ENCODE data around the gene RANBP10. TPM values are rescaled to one million over a fixed set of nuclear protein-coding genes. Genes with fewer than 3 reads are reported as not detected.
"Not testable (repeated sequence)": the region's sequence is repeated elsewhere in the genome, so short reads cannot be mapped to it uniquely, and the experiment has no call there.

Gene RANBP10
- total RNA-seq, 1 experiment from 2014 or later: 8.3 TPM

DNA sequence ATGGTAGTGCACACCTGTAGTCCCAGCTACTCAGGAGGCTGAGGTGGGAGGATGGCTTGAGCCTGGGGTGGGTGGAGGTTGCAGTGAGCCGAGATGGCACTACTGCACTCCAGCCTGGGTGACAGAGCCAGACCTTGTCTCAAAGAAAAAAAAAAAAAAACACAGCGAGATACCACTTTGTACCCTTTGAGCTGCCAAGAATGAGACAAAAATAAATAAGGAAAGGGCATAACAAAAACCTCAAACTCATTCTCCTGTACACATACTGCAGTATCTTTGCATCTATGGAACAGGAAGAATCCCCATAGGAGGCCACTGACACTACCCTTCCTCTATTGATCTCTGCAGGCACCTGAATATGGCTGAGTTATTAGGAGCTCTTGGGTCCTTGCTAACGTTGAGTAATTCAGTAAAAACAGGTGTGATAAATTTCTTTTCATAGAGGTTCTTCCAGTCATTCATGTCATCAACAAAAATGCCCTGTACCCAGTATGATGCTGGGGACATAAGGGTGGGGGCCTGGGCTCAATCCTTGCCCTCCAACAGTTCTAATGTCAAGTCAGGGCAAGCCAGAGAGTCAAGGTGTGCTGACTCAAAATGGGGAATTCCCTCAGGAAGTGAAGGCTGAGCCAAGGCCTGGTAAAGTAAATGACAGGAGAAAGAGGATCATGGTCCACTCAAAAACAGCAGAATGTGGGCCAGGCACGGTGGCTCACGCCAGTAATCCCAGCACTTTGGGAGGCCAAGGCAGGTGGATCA lies 26.9 kb downstream of the RANBP10 start:
- no peak for DNase-seq (ENCODE audit: low spot score)

DNA sequence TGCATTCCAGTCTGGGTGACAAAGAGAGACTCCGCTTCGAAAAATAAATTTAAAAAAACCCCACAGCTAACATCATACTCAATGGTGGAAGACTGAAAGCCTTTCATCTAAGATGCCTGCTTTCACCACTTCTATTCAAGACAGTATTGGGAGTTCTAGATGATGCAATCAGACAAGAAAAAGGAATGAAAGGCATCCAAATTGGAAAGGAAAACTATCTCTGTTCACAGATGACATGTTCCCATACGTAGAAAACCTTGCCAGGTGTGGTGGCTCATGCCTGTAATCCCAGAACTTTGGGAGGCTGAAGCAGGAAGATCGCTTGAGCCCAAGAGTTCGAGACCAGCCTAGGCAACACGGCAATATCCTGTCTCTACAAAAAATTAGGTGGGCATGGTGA lies 31.1 kb downstream of the RANBP10 start:
- no peak for DNase-seq (ENCODE audit: low spot score)

DNA sequence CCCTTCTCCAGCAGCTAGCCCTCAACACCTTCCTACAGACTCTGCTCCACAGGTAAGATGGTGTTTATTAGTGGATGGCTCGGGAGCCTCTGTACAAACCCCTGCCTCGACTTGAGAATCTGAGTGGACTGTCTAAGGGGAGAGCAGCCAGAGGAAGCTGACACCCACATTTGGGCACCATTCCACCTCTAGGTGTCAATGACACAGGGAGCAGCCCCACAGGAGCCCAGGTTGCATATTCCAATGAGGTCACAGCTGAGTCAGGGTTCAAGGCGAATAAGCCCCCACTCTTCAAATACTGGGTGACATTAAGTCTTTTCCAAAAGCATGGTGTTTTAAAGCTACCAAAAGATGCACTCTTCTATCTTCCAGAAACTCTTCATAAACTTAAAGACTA lies 31.9 kb downstream of the RANBP10 start:
- DNase-seq (ENCODE audit: low spot score): no peak

DNA sequence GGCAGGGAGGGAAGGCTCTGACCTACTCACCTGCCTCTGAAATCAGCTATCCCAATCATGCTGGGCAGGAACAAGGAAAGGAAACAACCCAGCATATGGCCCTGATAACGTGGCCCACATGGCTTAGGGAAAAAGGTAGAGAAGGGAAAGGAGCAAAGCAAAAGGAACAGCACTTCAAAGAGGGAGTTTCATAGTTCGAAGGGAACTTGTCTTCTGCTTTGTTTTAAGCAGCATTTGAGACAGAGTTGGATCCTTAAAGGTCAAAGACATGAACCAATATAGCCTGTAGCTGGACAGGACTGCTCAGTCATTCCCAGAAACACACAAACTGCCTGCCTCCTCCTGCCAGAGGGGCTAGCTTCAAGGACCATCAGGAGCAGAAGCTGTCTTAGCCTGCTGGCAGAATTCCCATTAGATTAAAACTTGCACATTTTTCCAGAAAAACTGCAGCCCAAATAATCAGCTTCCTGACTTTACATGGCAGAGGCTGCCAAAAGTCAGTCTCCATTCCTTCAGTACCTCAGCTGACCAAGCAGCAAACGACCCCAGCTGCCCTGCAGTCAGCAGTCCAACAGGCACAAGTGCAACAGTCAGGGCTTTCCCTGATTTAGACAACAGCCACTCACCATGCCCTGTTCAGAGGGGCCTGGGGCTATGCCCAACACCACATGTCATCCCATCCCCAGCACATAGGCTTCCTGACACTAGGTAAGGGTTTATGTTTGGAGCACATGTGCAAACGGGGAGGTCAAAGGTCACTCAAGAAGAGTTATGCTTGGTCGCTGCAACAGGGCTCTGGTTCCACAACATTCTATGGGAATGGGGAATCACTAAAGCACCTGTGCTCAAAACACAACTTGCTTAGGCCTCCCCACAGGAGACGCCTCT lies 32.5 kb downstream of the RANBP10 start:
- DNase-seq (ENCODE audit: low spot score): no peak

DNA sequence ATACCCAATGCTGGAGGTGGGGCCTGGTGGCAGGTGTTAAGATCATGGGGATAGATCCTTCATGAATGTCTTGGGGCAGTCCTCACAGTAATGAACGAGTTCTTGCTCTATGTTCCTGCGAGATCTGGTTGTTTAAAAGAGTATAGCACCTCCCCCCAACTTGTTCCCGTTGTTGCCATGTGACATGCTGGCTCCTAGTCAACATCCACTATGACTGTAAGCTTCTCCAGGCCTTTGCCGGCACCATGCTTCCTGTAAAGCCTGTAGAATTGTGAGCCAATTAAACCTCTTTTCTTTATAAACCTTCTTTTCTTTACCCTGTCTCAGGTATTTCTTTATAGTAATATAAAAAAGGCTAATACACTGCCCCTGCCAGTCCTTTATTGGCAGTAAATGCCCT lies 33.3 kb downstream of the RANBP10 start:
- DNase-seq (ENCODE audit: low spot score): no peak

DNA sequence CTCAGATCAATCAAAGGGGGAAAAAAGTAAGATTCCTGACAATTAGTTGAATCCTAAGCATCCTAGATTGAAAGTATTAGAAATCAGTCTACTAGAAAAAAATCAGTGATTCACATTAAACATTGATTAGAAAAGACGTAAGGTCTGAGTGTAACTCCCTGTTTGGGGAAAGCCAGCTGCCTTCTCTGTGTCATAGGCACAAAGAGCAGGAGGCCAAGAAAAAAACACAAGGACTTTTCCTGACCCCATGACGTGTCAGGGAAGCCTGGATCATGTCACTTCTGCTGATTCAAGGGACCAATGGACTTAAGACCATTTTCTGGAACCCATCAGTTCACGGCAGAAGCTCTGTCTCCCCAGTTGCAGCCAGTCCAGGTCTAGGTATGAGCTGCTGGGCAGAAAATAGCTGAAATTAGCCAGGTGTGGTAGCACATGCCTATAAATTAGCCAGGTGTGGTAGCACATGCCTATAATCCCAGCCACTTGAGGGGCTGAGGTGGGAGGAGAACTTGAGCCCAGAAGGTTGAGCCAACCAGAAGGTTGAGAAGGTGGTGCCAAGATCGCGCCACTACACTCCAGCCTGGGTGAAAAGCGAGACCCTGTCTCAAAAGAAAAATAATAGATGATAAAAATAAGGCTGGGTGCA lies 35.9 kb downstream of the RANBP10 start:
- no peak for DNase-seq (ENCODE audit: low spot score)

DNA sequence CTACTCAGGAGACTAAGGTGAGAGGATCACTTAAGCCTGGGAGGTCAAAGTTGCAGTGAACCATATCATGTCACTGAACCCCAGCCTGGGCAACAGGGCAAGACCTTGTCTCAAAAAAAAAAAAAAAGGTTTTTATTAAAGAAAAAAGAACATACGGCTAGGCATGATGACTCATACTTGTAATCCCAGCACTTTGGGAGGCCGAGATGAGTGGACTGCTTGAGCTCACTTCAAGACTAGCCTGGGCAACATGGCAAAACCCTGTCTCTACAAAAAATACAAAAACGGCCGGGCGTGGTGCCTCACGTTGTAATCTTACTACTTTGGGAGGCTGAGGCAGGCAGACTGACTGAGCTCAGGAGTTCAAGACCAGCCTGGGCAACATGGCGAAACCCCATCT lies 38.4 kb downstream of the RANBP10 start:
- DNase-seq (ENCODE audit: low spot score): no peak

DNA sequence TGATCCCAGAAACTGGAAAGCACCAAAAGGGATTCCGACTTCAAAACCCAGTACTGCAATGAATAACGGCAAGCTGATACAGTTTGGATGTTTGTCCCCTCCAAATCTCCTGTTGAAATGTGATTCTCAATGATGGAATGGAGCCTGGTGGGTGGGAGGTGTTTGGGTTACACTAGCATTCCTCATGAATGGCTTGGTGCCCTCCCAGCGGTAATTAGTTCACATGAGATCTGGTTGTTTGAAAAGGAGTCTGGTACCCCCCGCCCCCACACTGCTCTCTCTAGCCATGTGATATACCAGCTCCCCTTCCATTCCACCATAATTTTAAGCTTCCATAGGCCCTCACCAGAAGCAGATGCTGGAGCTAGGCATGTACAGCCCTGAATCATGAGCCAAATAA lies 40.1 kb downstream of the RANBP10 start:
- no peak for DNase-seq (ENCODE audit: low spot score)

DNA sequence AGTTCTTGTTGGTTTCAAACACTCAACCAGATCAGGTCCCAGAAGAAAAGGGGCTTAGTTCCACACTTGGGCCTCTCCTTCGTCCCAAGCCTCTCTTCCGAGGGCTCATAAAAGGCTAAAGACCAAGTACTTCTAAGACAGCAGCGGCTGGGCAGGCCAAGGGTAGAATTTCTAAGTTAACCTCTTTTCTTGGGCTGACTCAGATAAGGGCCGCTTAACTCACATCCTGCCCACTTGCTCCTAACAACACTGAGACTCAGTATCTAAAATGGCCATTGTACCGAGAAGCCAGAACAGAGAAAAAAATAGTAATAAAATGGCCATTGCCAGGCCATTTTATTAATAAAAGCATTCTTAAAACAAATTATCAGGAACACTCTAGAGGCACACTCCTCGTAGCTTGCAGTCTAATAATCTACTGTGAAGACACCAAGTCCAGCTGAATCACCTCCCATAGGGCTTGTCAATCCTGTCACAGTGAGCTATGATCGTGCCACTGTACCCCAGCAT lies 42.1 kb downstream of the RANBP10 start:
- DNase-seq (ENCODE audit: low spot score): no peak

DNA sequence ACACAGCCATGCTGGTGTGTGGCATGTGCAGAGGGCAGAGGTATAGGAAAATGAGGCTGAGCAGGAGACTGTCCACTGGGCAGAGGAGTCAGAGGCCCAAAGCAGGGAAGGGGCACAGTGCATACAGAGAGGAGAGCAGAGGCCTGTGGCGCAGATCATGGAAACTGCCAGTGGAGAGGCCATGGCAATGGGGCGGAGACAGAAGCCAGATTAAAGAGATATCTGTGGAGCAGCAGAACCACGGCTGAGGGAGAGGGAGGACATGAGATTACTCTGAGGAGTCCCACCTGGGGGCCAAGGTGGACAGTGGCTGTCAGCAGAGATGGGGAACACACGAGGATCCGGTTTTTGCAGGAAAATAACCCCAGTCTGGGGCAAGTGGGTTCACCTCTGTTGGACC lies 43.3 kb downstream of the RANBP10 start:
- DNase-seq (ENCODE audit: low spot score): no peak

DNA sequence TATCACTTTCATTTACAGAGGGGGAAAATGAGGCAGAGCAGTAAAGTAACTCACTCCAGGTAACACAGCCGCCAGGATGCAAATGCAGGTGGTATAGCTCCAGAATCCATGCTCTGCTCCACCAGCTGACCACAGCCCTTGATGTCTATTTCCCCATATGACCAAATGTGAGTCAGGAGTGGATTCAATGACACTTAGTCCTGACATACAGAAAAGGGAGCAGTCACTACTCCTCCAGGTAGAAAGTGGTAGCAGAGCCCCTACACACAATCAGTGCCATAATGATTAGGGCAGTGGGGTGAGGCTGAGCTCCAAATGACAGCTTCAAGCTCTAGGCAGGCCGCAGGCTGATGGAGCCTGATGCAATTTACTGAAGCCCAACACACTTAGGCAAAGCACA lies 44.0 kb downstream of the RANBP10 start:
- no peak for DNase-seq (ENCODE audit: low spot score)

DNA sequence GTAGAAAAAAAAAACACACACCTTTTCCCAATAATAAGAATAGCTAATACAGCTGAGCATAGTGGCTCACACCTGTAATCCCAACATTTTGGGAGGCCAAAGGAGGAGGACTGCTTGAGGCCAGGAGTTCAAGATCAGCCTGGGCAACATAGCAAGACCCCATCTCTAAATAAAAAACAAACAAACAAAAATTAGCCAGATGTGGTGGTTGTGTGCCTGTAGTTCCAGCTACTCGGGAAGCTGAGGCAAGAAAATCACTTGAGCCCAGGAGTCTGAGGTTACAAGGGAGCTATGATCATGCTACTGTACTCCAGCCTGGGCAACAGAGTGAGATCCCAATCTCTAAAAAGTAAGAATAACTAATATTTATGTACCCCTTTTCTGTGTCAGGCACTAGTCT lies 44.4 kb downstream of the RANBP10 start:
- DNase-seq (ENCODE audit: low spot score): no peak

DNA sequence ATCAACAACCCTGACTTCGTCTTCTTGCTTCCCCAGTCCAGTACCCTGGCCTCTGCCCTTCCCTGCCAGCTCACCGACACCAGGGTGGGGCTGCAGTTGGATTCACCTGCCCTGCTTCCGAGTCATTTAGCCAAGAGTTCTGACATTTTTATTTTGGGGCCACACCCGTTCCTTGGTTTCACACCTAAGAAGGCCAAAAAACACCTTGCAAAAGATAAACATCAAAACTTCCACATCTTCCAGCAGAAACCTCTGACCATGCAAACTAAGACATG lies 45.5 kb downstream of the RANBP10 start:
- DNase-seq (ENCODE audit: low spot score): no peak

DNA sequence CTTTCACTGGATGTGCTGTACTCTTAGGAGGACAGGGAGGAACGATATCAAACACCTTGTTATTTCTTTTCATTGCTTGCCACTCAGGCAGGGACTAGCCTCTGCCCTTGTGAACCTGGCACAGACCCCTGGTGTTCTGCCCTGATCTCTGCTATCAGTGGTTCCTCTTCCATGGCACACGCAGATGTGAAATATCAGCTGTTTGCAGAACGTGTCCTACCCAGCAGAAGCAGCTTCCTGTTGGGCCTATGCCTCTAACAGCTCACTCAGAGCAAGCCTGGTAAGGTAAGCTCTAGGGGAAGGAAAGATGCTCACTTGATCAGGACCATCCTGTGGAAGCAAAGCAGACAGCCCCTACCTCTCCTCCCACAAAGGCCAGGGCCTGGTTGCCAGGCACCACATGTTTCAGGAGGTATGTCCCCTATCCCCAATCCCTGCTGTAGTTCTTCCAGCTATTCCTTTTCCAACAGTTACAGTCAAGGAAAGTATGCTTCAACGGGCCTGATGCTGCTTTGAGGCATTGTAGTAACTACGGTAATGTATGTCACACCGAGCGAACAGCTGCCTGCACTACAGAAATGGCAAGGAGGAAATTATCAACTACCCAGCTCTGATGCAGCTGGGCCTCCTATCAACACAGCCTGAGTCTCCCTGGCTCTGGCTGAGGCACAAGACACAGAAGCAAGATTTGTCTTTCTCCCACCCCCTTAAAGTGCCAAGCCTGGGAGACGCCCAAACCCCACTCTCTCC lies 46.0 kb downstream of the RANBP10 start:
- no peak for DNase-seq (ENCODE audit: low spot score)

DNA sequence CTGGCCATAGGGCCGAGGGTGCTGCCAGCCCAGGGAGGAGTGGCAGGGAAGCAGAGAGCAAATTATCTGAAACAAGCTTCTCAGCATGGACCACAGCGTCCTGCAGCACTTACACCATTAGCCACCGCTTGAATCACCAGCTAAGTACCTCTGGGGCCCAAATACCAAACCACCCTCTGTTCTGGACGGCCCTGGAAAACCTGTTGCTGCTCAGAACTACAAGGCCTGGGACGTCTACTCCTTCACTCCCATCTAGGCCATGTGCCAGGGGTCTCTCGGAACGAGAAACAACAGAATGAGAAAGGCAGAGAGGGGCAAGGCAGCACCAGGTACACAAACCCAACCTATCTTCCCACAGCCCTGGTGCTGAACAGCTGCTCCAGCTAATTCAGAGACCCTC lies 47.4 kb downstream of the RANBP10 start:
- DNase-seq (ENCODE audit: low spot score): no peak

DNA sequence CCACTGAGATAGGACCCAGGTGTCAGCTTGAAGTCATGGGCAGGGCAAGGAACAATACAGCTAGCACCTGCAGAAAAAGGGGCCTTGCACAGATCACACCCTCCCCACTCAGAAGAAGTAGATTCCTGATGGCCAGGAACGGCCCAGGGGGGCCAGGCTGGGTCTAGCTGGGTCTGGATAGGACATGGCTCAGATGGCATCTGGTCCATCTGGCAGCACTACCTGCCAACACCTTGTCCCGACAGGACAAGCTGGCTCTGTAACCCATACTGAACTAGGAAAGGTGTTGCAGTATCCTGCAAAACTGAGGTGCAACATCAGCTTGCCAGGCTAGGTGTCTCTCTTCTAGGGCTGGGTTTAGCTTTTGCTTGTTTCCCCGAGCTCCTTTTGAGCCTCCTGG lies 48.4 kb downstream of the RANBP10 start:
- DNase-seq (ENCODE audit: low spot score): no peak

DNA sequence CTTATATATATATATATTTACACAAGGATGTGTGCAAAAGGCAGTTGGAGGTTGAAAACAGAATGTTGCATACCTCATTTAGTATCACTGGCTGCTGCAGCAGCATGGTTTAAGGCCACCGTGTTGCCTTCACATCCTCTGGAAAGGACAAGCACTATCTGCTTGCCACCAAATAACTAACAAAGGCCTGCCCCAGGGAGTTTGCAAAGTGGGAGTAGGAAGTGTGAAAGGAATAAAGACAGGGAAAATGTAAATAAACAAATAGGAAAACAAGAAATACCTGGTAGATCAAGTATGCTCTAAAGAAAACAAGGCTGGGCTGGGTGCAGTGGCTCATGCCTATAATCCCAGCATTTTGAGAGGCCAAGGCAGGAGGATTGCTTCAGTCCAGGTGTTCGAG lies 53.7 kb downstream of the RANBP10 start:
- DNase-seq (ENCODE audit: low spot score): no peak

DNA sequence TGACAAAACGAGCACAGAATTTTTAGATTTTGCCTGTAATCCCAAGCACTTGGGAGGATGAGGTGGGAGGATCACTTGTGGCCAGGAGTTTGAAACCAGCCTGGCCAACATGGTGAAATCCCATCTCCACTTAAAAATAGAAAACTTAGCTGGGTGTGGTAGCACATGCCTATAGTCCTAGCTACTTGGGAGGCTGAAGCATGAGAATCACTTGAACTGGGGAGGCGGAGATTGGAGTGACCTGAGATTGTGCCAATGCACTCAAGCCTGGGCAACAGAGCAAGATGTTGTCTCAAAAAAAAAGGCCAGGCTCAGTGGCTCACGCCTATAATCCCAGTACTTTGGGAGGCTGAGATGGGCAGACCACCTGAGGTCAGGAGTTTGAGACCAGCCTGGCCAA lies 55.0 kb downstream of the RANBP10 start:
- not testable (repeated sequence) for DNase-seq (ENCODE audit: low spot score)

DNA sequence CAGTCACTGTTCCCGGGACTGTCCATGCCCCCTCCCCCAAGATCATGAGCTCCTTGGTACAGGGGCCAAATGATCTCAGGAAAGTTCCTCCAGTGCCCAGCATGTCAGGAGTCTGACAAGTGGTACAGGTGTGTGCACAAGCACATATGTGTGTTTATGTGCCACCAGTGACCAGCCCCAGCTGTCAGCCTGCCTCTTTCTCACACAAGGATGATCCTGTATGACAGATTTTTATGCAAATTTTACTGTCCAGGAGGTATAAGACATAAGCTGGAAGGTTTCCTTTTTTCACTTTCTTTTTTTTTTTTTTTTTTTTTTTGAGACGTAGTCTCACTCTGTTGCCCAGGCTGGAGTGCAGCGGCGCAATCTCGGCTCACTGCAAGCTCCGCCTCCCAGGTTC lies 55.9 kb downstream of the RANBP10 start:
- no peak for DNase-seq (ENCODE audit: low spot score)

DNA sequence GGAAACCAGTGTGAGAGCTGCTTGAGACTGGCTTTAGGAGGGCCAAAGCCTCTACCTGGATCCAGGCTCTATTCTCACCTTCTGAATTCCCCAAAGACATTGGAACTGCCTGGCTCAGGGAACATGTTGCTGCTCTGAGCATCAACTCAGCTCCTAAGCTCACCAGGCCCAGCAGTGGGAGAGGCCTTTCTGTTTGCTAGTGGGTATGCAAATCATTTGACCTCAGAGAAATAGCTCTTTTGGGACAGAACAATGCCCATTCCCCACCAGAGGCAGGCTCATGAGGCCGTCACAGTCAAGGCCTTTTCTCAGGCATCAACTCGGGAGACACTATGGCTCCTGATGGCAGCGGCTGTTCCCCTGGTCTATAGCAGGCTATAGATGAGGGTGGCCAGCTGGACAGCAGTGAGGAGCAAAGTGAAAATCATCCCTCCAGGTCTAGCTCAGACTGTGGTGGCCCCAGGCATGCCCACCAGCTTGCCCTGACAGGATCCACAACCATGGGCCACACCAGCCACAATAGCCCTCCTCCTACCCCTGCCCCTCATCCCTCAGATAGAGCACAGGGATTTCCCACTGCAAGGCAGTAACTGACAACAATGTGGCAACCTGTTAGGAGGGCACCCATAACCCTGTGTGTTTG lies 56.8 kb downstream of the RANBP10 start:
- no peak for DNase-seq (ENCODE audit: low spot score)

DNA sequence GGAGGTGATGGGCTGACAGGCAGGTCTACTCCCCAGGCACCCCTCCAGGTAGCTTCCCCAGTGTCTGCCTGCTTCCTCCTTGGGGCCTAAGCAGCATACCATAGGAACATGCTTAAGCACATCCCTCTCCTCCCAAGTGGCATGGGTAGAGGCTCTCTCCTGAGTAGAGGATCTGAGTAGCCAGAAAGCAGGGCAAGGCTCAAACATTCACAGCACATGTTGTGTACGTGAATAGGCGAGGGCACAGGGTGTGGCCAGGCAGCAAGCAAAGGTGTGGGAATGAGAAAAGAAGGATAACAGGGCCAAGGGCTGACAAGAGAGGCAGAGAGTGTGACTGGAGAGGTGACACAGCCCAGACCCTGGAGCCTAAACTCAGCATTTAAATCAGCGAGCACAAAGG lies 57.5 kb downstream of the RANBP10 start:
- DNase-seq (ENCODE audit: low spot score): no peak
